Embryonic facial prominence (tissue), 1 donor: ENCODE results near the gene PPFIA1.
"Not testable (repeated sequence)": the region's sequence is repeated elsewhere in the genome, so short reads cannot be mapped to it uniquely, and the experiment has no call there.

Source experiments
- DNase-seq: peaks from one replicate; pipeline ENCODE4 v3.0.0-alpha.2; 2016; ENCODE audit errors: extremely low spot score

The PPFIA1 gene

GRCh38 chr11:70251659-70252321 is 18.7 kb upstream of the PPFIA1 start:
- no peak for DNase-seq

- no peak for DNase-seq
Measured at GRCh38 chr11:70252844-70253243, 17.6 kb upstream of the PPFIA1 start.

- no peak for DNase-seq
Measured at GRCh38 chr11:70255477-70256116, 14.9 kb upstream of the PPFIA1 start.

GRCh38 chr11:70259077-70259476 is 11.4 kb upstream of the PPFIA1 start:
- not testable (repeated sequence) for DNase-seq

GRCh38 chr11:70262951-70263350 is 7.5 kb upstream of the PPFIA1 start:
- no peak for DNase-seq

- no peak for DNase-seq
Measured at GRCh38 chr11:70263363-70263762, 7.1 kb upstream of the PPFIA1 start.

GRCh38 chr11:70265341-70265740 is 5.1 kb upstream of the PPFIA1 start:
- no peak for DNase-seq

- no peak for DNase-seq
Measured at GRCh38 chr11:70267405-70267950, 3.0 kb upstream of the PPFIA1 start.

- DNase-seq: no peak
Measured at GRCh38 chr11:70268526-70268925, 2.0 kb upstream of the PPFIA1 start.

GRCh38 chr11:70270877-70271648 is 573 bp downstream of the PPFIA1 start:
- no peak for DNase-seq

- no peak for DNase-seq
Measured at GRCh38 chr11:70271649-70271953, 1.1 kb downstream of the PPFIA1 start.

- no peak for DNase-seq
Measured at GRCh38 chr11:70272009-70272408, 1.5 kb downstream of the PPFIA1 start.

- no peak for DNase-seq
Measured at GRCh38 chr11:70278994-70279393, 8.5 kb downstream of the PPFIA1 start.

- no peak for DNase-seq
Measured at GRCh38 chr11:70281156-70281609, 10.7 kb downstream of the PPFIA1 start.

- DNase-seq: no peak
Measured at GRCh38 chr11:70282012-70282411, 11.5 kb downstream of the PPFIA1 start.

- no peak for DNase-seq
Measured at GRCh38 chr11:70288721-70289120, 18.2 kb downstream of the PPFIA1 start.

GRCh38 chr11:70289582-70289981 is 19.1 kb downstream of the PPFIA1 start:
- DNase-seq: no peak

GRCh38 chr11:70290361-70291065 is 20.0 kb downstream of the PPFIA1 start:
- DNase-seq: no peak

- no peak for DNase-seq
Measured at GRCh38 chr11:70292166-70292565, 21.7 kb downstream of the PPFIA1 start.

- no peak for DNase-seq
Measured at GRCh38 chr11:70292863-70293262, 22.4 kb downstream of the PPFIA1 start.

GRCh38 chr11:70295166-70295565 is 24.7 kb downstream of the PPFIA1 start:
- DNase-seq: not testable (repeated sequence)

- DNase-seq: no peak
Measured at GRCh38 chr11:70296681-70297080, 26.2 kb downstream of the PPFIA1 start.
